ENCODE results near the gene NCOR2.

DNA sequence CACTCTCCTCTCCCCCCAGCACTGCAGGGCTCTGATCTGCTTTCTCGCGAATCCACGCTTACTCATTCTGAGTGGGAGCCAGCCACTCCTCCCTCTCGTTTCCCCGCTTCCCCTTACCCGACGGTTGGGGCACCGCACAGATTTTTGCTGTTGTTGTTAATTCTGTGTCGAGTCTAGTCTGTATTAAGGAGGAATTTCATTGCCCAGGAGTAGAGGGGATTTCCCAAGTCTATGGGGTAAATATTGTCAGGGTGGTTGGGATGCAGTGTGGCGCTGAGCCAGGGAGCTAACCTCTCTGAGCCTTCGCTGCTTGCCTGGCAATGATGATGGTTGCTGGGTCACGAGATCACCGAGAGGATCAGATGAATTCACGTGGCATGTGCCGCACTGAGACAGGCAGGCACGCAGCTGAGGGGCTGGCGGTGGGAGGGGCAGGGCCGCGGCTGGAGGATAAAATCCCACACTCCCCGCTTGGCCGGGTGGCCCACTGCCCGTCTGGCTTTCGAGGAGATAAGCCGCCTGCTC, 18.5 kb downstream of the NCOR2 start:
- TF ChIP-seq, protein P1, sequence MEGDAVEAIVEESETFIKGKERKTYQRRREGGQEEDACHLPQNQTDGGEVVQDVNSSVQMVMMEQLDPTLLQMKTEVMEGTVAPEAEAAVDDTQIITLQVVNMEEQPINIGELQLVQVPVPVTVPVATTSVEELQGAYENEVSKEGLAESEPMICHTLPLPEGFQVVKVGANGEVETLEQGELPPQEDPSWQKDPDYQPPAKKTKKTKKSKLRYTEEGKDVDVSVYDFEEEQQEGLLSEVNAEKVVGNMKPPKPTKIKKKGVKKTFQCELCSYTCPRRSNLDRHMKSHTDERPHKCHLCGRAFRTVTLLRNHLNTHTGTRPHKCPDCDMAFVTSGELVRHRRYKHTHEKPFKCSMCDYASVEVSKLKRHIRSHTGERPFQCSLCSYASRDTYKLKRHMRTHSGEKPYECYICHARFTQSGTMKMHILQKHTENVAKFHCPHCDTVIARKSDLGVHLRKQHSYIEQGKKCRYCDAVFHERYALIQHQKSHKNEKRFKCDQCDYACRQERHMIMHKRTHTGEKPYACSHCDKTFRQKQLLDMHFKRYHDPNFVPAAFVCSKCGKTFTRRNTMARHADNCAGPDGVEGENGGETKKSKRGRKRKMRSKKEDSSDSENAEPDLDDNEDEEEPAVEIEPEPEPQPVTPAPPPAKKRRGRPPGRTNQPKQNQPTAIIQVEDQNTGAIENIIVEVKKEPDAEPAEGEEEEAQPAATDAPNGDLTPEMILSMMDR (IDR thresholded peaks at IDR 0.05): no peak
- no peak for TF ChIP-seq EZH2 (IDR thresholded peaks at IDR 0.05; ENCODE audit: borderline replicate concordance, insufficient read depth, low read depth, low read length, poor library complexity, severe bottlenecking)

Measured in B cell (primary cell).